ENCODE results near the gene MOB1A.
"Not testable (repeated sequence)": the region's sequence is repeated elsewhere in the genome, so short reads cannot be mapped to it uniquely, and the experiment has no call there.

MOB1A gene

DNA sequence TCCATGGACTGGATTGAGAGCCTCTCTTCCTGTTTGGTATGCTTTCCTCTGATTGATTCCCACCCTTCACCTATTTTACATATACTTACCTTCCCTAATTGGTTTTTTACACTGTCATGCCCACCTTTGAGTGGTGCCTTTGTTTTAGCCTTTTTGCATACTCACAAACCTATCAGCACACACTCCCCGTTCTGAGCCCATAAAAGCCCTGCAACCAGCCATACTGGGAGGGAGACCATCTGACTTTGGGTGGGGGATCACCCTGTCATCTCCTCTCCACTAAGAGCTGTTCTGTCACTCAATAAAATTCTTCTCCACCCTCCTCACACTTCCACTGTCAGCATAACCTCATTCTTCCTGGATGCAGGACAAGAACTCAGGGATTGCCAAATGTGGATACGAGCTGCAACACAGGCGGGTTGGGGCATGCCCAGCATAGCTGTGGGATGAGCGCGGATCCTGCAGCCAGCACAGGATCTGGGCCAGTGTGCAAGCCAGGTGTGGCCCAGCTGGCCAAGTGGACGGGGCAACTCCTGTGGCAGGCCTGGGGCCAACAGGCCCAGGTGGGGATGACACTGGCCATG is 9.4 kb upstream of the MOB1A start:
- Mint-ChIP-seq H3K4me1 (ENCODE audit: low read depth) (peaks cover 19% of the 10 kb centered on the region), H3K4me3 (no peak overlapping the region), H3K27ac (no peak overlapping the region), H3K27me3 (ENCODE audit: low read depth) (no peaks in the 10 kb centered on the region), H3K9me3 (no peaks in the 10 kb centered on the region), H3K36me3 (ENCODE audit: low read depth) (peaks cover 1% of the 10 kb centered on the region)
- no peak for DNase-seq (ENCODE audit: low spot score)

DNA sequence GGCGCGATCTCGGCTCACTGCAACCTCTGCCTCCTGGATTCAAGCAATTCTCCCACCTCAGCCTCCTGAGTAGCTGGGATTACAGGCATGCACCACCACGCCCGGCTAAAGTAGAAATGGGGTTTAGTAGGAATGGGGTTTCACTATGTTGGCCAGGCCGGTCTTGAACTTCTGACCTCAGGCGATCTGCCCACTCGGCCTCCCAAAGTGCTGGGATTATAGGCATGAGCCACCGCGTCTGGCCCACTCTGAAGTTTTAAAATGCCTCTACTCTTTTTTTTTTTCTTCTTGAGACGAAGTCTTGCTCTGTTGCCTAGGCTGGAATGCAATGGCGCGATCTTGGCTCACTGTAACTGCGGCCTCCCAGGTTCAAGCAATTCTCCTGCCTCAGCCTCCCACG is 8.0 kb upstream of the MOB1A start:
- not testable (repeated sequence) for H3K27me3 Mint-ChIP-seq (ENCODE audit: low read depth); H3K27ac Mint-ChIP-seq; DNase-seq (ENCODE audit: low spot score); H3K36me3 Mint-ChIP-seq (ENCODE audit: low read depth); H3K4me3 Mint-ChIP-seq; H3K9me3 Mint-ChIP-seq
- H3K4me1 Mint-ChIP-seq (ENCODE audit: low read depth), result peaks cover 24% of the 10 kb centered on the region

DNA sequence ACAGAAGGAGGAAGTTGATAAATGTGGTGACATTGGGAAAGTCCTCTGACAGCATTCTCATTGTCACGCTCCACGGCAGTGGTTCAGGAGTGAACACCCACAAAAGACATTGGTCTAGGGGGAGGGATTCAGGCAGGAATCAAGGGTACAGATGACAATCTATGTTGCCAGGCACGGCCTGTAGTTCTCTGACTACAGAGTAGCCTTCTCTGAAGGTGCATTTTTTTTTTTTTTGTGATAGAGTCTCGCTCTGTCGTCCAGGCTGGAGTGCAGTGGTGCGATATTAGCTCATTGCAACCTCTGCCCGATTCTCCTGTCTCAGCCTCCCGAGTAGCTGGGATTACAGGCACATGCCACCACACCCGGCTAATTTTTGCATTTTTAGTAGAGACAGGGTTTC is 7.4 kb upstream of the MOB1A start:
- Mint-ChIP-seq H3K4me3 (peak overlapping the region; percentile 36), H3K27ac (peak overlapping the region; percentile 83), H3K9me3 (no peaks in the 10 kb centered on the region), H3K36me3 (ENCODE audit: low read depth) (peaks cover 1% of the 10 kb centered on the region), H3K27me3 (ENCODE audit: low read depth) (no peaks in the 10 kb centered on the region), H3K4me1 (ENCODE audit: low read depth) (peaks cover 28% of the 10 kb centered on the region)
- DNase-seq (ENCODE audit: low spot score), result peak; percentile 75

DNA sequence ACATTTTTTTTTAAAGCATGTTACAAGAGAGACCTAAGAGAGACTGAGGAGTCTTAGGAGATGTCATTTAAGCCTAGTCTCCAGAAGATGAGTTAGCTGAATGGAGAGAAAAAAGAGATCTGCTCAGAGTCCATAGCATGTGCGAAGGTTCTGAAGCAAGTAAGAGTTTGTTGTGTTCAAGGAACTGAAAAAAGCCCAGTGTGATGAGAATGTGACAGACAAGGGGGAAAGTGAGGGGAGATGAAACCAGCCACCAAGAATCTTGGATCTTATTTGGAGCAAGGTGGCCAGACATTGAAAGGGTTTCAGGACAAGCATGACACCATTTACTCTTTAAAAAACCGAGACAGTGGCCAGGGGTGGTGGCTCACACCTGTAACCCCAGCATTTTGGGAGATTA is 5.2 kb upstream of the MOB1A start:
- Mint-ChIP-seq H3K4me1 (ENCODE audit: low read depth) (peaks cover 24% of the 10 kb centered on the region), H3K36me3 (ENCODE audit: low read depth) (peaks cover 1% of the 10 kb centered on the region), H3K27me3 (ENCODE audit: low read depth) (no peaks in the 10 kb centered on the region), H3K27ac (peak overlapping the region; percentile 49), H3K9me3 (no peaks in the 10 kb centered on the region), H3K4me3 (no peak overlapping the region)
- no peak for DNase-seq (ENCODE audit: low spot score)

DNA sequence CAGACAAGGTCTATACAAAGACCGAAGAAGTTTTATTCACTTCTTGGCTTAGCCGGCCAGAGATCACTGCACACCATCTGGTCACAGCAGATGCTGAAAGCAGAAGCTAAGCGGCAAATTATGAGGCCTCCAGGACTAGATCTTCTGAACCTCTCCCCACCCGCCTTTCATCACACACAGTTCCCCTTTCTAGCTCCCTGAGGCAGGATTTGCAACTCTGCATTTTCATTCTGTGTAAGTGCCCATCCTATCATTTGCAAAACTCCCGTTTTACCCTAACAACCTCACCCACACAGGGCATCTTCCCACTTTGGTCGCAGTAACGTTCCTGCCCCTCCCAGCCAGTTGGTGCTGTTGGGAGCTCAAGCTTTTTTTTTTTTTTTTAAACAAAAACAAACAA is 3.1 kb upstream of the MOB1A start:
- H3K9me3 Mint-ChIP-seq, result no peaks in the 10 kb centered on the region
- H3K4me3 Mint-ChIP-seq, result peak overlapping the region; percentile 43
- no peak for DNase-seq (ENCODE audit: low spot score)
- peaks cover 28% of the 10 kb centered on the region for H3K4me1 Mint-ChIP-seq (ENCODE audit: low read depth)
- H3K27me3 Mint-ChIP-seq (ENCODE audit: low read depth), result no peaks in the 10 kb centered on the region
- H3K36me3 Mint-ChIP-seq (ENCODE audit: low read depth), result peaks cover 7% of the 10 kb centered on the region
- H3K27ac Mint-ChIP-seq, result peak overlapping the region; percentile 39

DNA sequence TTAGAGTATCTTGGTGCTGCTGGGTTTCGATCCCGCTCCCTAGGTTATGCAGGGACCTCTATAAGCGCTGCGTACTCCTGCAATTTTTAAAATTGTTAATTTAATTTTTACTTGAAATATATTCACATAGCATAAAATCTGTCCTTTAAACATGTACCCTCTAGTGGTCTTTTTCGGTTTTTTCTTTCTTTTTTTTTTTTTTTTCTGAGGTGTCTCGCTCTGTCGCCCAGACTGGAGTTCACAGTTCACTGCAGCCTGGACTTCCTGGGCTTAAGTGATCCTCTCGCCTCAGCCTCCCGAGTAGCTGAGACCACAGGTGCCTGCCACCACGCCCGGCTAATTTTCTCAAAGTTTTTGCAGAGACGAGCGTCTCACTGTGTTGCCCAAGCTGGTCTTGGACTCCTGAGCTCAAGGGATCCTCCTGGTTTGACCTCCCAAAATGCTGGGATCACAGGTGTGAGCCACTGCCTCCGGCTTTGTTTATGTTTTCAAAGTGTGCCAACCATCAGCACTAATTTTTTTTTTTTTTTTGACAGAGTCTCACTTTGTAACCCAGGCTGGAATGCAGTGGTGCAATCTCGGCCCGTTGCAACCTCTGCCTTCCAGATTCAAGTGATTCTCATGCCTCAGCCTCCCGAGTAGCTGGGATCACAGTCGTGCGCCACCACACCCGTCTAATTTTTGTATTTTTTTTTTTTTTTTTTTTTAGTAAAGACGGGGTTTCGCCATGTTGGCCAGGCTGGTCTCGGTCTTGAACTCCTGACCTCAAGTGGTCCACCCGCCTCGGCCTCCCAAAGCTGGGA is 585 bp upstream of the MOB1A start:
- no peaks in the 10 kb centered on the region for H3K9me3 Mint-ChIP-seq
- no peak for DNase-seq (ENCODE audit: low spot score)
- H3K27me3 Mint-ChIP-seq (ENCODE audit: low read depth), result no peaks in the 10 kb centered on the region
- peaks cover 42% of the 10 kb centered on the region for H3K4me1 Mint-ChIP-seq (ENCODE audit: low read depth)
- H3K4me3 Mint-ChIP-seq, result peak overlapping the region; percentile 89
- H3K27ac Mint-ChIP-seq, result peak overlapping the region; percentile 83
- peaks cover 23% of the 10 kb centered on the region for H3K36me3 Mint-ChIP-seq (ENCODE audit: low read depth)

DNA sequence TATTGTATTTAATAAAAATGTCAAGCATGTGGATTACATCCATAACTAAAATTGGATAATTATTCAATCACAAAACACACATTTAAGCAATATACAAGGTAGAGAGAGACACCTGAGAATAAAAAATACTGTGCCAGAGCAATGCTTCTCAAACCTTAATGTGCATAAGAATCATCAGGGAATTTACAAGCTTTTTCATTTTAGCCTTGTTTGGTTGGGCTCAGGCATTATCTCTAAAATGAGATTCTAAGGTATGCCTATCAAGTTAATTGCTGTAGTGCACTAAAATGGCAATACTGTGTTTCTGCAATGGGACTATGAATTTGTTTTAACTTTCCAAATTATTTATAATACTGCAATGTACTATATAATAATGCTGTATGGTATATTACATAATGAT is 983 bp downstream of the MOB1A start:
- no peaks in the 10 kb centered on the region for H3K9me3 Mint-ChIP-seq
- DNase-seq (ENCODE audit: low spot score), result no peak
- no peaks in the 10 kb centered on the region for H3K27me3 Mint-ChIP-seq (ENCODE audit: low read depth)
- H3K27ac Mint-ChIP-seq, result peak overlapping the region; percentile 83
- H3K4me1 Mint-ChIP-seq (ENCODE audit: low read depth), result peaks cover 43% of the 10 kb centered on the region
- peaks cover 29% of the 10 kb centered on the region for H3K36me3 Mint-ChIP-seq (ENCODE audit: low read depth)
- H3K4me3 Mint-ChIP-seq, result peak overlapping the region; percentile 89

DNA sequence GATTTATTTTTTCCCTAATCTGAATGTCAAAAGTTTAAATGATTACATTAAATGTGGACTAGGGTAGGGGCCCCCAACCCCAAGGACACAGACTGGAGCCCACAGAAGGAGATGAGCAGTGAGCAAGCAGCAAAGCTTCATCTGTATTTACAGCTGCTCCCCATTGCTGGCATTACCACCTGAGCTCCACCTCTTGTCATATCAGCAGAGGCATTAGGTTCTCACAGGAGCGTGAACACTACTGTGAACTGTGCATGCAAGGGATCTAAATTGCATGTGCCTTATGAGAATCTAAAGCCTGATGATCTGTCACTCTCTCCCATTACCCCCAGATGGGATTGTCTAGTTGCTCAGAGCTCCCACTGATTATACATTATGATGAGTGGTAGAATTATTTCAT is 3.8 kb downstream of the MOB1A start:
- Mint-ChIP-seq H3K4me3 (peak overlapping the region; percentile 2), H3K9me3 (no peaks in the 10 kb centered on the region), H3K4me1 (ENCODE audit: low read depth) (peaks cover 42% of the 10 kb centered on the region), H3K36me3 (ENCODE audit: low read depth) (peaks cover 44% of the 10 kb centered on the region), H3K27ac (no peak overlapping the region), H3K27me3 (ENCODE audit: low read depth) (no peaks in the 10 kb centered on the region)
- no peak for DNase-seq (ENCODE audit: low spot score)

DNA sequence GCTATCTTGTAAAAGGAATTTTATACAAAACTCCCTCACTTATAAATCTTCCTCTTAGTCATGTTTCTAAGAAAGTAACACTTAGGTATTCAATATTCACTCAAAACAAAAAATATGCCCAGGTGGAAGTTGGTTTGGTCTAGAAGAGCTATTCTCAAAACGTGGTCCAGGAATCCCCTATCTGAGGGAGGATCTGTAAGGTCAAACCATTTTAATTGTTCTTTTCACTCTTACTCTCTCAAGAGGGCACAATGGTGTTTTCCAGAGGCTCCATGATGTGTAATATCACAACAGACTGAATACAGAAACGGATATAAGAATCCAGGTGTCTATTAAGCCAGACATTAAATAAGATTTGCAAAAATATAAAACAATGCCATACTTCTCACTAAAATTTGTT is 9.9 kb downstream of the MOB1A start:
- Mint-ChIP-seq H3K27me3 (ENCODE audit: low read depth) (no peaks in the 10 kb centered on the region), H3K4me3 (no peak overlapping the region), H3K4me1 (ENCODE audit: low read depth) (peaks cover 14% of the 10 kb centered on the region), H3K27ac (no peak overlapping the region), H3K36me3 (ENCODE audit: low read depth) (peaks cover 58% of the 10 kb centered on the region), H3K9me3 (peaks cover 11% of the 10 kb centered on the region)
- DNase-seq (ENCODE audit: low spot score), result no peak

DNA sequence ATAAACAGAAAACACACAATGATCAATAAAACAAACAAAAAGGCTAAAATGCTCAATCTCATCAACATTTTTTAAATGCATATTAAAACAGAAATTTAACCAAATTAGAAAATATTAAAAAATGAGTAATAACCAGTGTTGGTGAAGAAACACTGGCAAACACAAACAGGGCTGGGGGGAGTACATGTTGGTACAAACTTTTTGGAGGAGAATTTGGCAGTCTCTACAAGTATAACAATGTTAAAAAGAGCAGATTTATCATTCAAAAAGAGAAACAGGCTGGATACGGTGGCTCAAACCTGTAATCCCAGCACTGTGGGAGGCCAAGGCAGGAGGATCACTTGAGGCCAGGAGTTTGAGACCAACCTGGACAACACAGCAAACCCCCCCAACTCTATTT is 13.9 kb downstream of the MOB1A start:
- peaks cover 11% of the 10 kb centered on the region for H3K9me3 Mint-ChIP-seq
- H3K4me1 Mint-ChIP-seq (ENCODE audit: low read depth), result peaks cover 3% of the 10 kb centered on the region
- H3K27ac Mint-ChIP-seq, result no peak overlapping the region
- H3K4me3 Mint-ChIP-seq, result no peak overlapping the region
- no peak for DNase-seq (ENCODE audit: low spot score)
- H3K27me3 Mint-ChIP-seq (ENCODE audit: low read depth), result no peaks in the 10 kb centered on the region
- peaks cover 54% of the 10 kb centered on the region for H3K36me3 Mint-ChIP-seq (ENCODE audit: low read depth)

DNA sequence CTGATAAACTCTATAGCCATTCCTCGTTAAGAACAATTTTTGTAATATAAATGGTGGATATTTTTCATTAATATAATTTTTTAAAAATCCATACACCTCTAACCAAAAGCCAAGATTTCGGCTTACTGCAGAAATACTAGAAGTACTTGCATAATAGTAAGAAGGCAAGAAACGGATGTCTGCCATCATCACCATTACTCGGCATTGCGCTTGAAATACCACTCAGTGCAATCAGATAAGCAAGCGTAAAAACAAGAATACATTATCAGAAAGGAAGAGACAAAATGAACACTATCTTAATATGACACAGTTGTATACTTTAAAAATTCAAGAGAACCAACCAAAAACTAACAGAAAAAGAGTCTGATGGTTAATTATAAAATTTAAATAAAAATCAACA is 15.7 kb downstream of the MOB1A start:
- Mint-ChIP-seq H3K4me1 (ENCODE audit: low read depth) (no peaks in the 10 kb centered on the region), H3K36me3 (ENCODE audit: low read depth) (peaks cover 58% of the 10 kb centered on the region), H3K9me3 (peaks cover 11% of the 10 kb centered on the region), H3K27ac (no peak overlapping the region), H3K4me3 (no peak overlapping the region), H3K27me3 (ENCODE audit: low read depth) (no peaks in the 10 kb centered on the region)
- DNase-seq (ENCODE audit: low spot score), result no peak

DNA sequence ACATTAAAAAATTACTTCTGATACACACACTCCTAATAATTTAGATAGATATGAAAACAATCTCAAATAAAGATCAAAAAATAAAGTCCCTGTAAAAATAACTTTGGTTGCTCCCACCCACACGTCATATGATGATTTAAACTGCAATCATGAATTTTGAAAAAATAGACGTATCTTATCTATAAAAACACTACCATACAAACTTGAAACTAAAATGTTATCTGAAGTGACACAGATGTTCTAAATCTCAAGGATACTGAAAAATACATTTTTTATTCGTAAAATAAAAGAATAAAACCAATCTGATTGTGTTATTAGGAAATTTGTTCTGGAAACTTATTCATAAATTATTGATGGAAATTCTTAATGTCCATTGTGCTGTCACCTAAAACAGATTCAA is 22.8 kb downstream of the MOB1A start:
- Mint-ChIP-seq H3K36me3 (ENCODE audit: low read depth) (peaks cover 66% of the 10 kb centered on the region), H3K4me1 (ENCODE audit: low read depth) (peaks cover 2% of the 10 kb centered on the region), H3K27me3 (ENCODE audit: low read depth) (no peaks in the 10 kb centered on the region), H3K27ac (no peak overlapping the region), H3K9me3 (no peaks in the 10 kb centered on the region), H3K4me3 (no peak overlapping the region)
- no peak for DNase-seq (ENCODE audit: low spot score)

DNA sequence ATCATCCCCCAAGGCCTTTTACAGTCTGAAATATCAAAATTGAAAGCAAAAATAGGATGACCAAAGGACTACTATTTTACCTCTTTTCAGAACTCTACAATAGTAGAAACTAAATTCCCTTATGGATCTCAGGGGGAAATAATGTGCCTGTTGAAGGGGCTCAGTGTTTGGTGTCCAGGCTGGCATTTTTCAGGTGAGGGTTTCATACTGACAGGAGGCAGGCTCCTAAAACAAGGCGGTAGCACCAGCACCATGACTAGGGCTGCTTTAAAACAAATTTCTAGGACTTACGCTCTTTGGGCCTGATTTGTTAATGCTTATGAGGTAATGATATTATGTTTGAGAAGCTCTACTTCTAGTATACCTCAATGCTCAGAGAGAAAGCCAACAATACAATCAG is 25.7 kb downstream of the MOB1A start:
- Mint-ChIP-seq H3K4me3 (no peak overlapping the region), H3K4me1 (ENCODE audit: low read depth) (peaks cover 2% of the 10 kb centered on the region), H3K36me3 (ENCODE audit: low read depth) (peaks cover 54% of the 10 kb centered on the region), H3K27me3 (ENCODE audit: low read depth) (no peaks in the 10 kb centered on the region), H3K27ac (no peak overlapping the region), H3K9me3 (no peaks in the 10 kb centered on the region)
- no peak for DNase-seq (ENCODE audit: low spot score)

DNA sequence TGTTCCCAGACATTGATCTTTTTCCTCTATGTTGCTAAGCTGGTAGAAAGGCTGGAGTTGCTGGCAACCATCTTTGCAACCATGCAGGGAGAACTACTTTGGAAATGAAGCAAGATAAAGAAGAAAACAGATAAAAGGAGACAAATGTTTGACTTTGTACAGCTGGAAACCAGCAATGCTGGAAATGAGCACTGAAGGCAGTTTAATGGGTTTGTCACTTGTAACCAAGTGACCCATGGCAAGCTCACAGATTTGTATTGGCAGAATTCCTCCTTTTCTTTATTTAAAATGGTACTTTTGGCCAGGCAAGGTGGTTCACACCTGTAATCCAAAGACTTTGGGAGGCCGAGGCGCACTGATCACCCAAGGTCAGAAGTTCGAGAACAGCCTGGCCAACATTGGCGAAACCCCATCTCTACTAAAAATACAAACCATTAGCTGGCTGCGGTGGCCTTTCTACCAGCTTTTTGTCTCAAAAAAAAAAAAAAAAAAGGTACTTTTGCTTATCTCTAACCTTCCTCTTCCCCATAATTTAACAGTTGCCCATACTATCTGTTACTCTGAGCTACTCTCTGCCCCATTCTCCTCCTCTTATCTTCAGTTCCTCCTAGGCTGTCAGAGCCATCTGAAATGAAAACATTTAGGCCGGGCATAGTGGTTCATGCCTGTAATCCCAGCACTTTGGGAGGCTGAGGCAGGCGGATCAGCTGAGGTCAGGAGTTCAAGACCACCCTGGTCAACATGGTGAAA is 28.9 kb downstream of the MOB1A start:
- peak overlapping the region; percentile 6 for H3K4me3 Mint-ChIP-seq
- no peak overlapping the region for H3K27ac Mint-ChIP-seq
- H3K27me3 Mint-ChIP-seq (ENCODE audit: low read depth), result no peaks in the 10 kb centered on the region
- peaks cover 29% of the 10 kb centered on the region for H3K36me3 Mint-ChIP-seq (ENCODE audit: low read depth)
- H3K4me1 Mint-ChIP-seq (ENCODE audit: low read depth), result peaks cover 2% of the 10 kb centered on the region
- H3K9me3 Mint-ChIP-seq, result no peaks in the 10 kb centered on the region
- DNase-seq (ENCODE audit: low spot score), result no peak

All from T-helper 2 cell treated with Interferon-gamma antibody and Interleukin-4, amounts not matched to agents 5 μg/mL and 100 μg/mL, for 36 hours (primary cell).